ENCODE results near the gene JDP2.

JDP2 gene

DNA sequence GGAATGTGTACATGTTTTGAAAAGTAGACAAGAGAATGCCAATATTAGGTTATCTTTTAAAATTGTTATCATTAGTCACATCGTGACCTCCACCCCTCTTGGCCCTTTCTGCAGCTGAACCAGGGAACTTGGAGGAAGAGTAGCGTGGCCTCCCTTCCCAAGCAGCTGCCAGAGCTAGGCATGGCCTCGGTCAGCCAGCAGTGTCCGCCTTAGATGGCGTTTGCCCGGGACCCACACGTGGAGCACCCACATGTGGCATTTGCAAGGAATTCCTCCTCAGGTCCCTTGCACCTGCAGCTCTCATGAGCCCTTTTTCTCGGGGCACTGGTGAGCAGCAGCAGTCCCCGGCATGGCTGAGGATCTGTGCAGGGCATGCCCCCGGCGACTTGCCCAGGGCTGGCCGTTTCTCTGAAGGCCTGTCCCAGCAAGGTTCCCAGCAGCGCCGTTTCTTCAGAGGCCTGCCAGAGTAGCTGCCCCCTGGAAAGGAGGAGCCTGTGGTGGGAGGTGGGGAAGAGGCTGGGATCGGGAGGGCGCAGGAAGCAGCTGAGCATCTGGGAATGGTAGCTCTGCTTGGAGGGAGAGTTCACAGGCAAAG is 10.8 kb downstream of the JDP2 start:
- no peak for DNase-seq

DNA sequence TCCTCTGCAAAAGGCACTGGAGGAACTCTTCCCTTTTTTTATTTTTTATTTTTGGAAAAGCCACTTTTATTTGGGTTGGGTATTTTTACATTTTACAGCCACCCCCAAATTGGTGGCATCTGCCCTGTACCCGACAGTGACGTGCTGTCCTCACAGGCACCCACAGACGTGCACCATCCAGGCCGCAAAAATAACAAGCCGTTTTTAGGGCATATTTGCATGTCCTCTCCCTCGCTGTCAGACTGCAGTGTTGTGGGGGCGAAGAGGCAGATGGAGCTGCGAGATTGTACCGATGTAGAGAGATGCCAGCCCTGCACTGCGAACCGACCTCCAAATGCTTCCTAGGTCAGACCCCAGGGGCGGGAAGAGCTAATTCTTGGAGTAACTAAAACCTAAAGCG is 12.2 kb downstream of the JDP2 start:
- no peak for DNase-seq

DNA sequence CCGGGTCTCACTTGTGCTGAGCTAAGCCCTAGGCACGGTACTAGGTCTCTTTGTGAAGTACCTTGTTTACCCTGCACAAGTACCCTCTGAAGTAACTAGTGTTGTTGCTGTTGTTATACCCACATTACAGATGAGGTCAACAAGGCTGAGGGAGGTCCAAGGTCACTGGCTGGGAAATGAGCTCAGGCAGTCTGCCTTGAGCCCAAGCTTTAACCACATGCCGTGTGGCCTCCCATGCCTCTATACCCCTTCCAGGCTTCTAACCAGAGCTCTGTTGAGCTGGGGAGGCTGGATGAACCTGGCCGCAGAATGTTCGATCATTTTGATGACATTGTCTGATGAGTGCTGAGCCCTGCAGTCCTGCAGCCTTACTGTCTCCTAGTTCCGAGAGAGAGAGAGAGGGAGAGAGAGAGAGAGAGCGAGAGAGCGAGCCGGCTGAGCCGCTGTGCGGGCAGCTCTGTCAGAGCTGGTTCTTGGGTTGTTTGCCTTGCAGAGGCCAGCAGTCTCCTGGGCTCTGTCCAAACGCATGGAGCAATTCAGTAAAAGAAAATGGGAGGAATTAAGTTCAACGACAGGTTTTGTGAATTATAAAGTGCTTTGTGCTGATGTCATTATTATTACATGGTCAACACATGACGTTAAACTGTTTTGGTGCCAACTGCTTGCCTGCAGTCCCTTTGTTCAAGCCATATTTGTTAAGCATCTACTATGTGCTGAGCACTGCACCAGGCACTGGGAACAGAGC is 13.1 kb downstream of the JDP2 start:
- no peak for DNase-seq

DNA sequence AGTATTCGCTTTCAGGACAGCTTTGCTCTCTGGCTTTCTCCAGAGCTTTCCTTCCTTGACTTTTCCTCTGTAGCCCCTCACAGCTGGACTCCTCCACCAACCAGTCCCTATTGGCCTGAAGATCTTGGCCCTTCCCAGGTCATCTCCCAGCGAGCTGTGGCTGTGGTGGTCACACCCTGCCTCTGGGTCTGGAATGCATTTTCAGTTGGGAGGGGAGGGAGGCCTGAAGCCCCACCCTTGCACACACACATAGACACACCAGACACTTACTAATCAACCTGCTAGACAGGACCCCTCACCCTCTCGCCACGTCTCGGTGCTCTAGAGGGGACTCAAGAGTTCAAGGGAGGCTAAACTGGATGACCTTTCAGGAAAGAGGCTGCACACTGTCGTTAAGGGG is 13.9 kb downstream of the JDP2 start:
- no peak for DNase-seq

DNA sequence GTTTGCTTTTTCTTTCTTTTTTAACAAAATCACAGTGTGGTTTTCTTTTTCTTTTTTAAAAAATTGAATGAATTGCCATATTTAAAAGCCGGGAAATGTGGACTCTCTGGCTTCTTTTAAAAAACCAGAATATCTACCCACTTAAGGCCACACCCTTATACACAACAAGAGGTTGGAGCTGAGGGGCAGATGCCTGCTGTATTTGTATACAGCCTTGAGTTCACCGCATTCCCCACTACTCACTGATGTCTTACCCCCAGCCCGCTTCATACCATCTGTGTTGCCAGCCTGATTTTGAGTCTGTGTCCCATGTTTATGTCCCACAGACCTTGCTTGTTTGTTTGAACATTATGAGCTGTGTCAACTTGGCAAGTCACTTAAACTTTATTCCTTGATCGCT is 14.3 kb downstream of the JDP2 start:
- no peak for DNase-seq

DNA sequence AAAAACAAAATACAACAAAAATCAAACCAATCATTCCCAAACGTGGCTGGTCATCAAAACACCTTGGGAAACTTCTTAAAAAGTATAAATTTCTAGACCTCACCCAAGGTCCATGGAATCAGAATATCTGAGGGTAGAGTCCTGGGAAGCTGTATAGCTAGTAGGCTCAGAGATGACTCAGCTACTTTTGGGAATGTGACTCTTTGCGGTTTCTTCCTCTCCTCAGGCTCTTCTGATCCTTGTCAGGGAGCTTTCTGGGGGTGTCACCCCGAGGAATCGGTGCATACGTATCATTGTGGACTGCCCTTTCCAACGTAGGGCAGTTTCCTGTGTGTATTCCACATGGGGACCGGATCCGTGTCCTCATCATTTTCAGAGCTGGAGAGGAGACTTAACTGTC is 14.8 kb downstream of the JDP2 start:
- no peak for DNase-seq

DNA sequence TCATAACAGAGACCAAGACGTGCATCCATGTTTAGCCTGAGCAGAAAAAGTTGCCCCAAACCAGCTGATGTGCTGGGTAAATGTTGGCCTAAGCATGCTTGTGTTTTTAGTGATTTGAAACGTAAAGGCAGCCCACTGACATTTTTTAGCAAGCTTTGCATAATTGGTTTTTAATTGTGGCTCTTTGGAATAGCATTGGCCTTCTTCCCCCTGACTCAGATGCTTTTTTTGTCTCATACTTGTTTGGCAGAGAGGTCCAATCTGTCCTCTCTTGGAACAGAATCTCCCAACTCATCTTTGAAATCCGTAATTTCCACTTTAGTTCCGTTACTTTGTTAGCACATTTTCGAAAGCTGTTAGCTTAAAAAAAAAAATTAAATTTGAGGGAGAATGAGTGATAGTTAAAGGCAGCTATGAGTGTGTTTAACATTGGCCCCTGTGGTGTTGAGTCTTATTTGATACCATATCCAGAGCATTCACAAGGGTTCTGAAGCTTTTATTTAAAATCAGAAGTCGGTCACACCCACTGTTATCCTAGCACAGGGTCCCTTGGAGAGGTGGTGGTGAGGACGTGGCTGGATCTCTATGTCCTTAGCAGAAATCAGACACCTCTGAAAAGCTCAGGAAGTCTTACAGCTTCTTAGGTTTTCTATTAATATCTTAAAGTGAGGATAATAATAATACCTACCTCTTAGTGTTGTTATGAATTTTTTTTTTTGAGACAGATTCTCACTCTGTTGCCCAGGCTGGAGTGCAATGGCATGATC is 15.6 kb downstream of the JDP2 start:
- no peak for DNase-seq

DNA sequence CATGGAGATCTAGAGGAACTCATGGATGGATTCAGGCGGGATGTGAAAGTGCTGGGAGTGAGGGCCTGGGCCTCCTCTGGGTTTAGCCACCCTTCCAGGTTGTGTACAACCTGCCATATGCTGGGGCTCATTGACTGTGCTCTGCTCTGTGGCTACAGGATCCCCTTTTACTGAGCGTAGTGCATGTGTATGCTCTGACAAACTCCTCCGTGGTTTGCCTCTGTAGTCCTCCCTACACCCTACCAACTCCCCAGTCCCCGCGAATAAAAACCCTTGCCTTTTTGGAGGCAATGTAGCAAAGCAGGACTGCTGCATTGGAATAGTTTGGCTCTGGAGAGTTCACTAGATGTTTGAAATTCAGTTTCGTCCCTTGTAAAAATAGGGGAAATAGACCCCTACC is 17.4 kb downstream of the JDP2 start:
- no peak for DNase-seq

DNA sequence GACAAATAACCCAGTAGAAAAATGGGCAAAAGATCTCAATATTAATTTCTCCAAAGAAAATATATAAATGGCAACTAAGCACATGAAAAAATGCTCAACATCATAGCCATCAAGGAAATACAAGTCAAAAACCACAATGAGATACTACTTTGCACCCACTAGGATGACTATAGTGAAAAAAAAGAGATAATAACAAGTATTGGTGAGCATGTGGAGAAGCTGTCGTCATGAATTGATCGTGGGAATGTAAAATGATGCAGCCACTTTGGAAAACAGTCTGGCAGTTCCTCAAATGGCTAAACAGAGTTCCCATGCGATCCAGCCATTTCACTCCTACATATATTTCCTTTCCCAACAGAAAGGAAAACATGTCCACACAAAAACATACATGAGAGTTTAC is 18.1 kb downstream of the JDP2 start:
- DNase-seq, result no peak

DNA sequence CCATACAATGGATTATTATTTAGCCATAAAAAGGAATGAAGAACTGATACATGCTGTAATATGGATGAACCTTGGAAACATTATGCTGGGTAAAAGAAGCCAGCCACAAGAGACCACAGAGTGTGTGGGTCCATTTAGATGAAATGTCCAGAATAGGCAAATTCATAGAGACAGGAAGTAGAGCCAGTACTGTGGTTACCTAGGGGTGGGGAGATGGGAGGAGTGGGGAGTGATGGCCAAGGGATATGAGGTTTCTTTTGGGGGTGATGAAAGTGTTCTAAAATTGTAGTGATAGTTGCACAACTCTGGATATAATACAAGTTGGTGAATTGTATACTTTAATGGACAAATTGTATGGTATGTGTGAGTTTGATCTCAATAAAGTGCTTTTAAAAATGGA is 18.6 kb downstream of the JDP2 start:
- no peak for DNase-seq

DNA sequence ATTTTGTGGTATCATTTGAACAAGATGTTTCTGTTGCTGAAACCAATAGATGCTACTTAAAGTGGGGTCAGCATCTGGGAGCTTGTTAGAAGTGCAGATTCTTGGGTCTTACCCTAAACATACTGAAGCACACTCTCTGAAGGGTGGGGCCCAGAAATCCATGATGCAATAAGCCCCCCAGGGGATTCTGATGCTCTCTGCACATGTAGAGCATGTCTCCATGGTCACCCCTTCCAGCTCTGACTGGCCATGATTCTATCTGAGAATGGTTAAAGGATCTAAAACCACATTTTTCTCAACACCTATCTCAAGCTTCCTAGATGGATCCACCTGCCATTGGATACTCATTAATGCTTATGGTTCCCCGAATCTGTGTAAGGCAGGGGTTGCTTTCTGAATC is 20.4 kb downstream of the JDP2 start:
- DNase-seq, result no peak

DNA sequence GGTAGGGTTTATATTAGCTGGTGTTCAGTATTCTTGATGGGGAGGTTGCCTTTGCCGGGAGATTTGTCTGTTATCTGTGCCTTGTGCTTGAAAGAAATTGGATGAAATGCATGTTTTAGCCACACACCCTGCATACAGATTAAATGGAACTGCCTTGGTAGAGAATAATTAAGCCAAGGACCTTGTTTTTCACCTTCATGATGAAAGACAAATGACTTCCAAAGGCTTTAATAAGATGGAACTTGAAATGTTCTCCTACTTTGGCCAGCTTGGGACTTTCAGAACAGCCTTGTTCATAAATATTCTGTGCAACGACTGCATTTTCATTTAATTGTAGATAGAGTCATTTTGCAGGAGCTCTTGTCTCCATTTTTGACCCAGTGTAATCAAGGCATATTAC is 21.2 kb downstream of the JDP2 start:
- DNase-seq, result no peak

DNA sequence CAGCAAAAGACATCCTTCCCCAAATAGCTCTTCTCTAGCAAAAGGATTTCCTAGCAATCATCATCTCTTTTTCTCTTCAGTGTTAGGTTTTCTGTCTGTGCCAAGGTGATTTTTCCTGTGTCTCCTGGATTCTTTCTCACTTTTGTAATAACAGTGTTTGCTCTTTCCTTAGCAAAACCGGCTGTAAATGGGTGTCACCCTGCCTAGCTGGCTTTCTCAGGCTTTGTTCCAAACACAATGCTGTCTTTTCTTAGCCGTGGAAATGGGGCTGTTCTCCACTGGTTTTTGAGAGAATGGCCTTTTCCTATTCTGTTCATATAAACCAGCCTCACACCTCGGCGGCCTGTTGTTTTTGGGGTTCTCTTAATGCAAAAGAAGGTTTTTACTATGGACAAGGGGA is 21.9 kb downstream of the JDP2 start:
- DNase-seq, result no peak

DNA sequence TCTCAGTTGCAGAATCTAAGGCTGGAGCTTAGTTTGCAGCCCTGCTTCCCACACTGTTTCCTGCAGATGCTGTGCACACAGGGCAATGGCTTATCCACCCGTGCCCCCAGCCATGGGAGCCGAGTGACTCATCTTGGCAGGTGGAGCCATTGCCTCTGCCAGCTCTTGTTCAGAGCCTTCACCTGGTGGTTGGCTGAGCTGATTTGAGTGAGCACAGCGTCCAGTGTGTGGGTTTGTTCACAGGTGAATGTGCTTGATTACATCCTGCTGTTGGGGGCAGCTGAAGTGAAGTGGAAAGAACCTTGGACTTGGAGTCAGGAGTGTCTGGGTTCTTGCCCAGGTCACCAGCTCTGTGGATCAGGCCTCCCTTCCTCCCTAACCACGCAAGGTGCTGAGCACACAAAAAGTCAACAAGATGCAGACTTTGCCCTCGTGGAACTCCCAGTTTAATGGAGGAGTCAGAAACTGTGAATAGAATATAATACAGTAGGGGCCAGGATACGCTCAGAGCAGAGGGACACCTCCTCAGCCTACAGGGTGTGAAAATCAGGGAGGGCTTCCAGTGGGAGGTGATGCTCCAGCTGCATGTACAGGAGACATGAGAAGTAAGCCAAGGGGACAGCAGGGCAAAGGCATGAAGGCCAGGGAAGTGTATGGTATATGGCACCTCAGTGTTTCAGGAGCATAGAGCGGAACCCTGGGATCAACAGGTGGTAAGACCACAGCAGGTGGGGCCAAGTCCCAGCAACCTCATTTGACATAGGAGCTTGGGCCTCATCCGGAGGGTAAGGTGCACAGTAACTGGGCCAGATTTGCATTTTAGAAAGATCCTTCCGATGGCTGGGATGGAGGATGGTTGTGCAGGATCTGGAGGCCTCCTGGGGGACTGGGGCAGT is 22.8 kb downstream of the JDP2 start:
- no peak for DNase-seq

DNA sequence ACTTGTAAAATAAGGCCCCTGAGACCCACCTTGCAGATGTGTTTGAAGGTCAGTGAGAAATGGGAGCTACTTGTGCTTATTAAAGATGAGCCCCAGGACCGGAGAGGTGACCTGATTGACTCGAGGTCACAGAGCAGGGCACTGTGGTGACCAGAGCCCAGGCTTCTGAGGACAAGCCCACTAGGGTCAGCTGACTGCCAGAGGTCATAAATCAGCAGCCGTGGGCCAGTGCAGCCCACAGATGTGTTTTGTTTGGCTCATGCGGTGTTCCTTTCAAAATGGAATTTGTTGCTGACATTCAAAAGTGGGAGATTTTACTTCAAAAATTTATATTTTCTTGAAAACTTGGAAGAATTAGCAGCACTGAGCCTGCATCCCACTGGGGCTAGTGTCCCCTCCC is 24.5 kb downstream of the JDP2 start:
- DNase-seq, result no peak

DNA sequence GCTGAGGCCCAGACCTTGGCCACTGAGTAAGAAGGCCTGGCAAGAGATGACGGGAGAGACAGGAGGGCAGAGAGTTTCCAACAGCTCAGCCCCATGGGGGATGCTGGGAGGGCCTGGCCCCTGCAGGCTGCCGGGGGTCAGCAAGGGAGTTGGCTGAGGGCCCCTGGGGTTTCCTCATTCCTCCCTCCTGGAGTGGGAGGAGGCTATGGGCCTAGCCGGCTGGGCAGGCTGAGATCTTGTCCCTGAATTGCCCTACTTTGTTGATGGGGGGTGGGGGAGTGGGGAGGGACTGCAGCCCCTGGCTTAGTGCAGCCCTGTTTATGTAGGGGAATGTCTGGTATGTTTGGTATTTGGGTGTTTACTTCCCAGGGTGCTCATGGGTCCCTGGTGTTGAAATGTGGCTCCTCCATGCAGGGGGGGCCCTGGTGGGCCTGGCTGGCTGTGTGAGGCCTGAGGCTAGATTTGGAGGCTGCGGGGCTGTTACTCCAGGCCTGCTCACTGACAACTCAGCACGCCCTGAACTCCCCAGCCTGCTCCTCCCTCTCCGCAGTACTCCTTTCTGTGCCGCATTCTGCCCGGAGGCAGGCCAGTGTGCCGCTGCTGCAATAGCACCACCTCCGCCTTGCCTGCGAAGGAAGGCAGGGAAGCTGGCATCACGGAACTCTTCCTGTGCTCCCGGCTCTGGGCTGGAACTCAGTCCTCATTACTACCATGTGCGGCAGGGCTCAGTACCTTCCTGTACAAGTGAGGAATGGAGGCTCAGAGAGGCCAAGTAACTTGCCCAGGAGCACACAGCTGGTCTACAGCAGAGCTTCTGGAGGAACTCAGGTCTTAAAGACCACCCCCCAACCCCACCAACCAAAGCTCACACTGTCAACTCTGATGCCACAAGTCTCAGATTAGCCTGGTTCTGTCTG is 25.3 kb downstream of the JDP2 start:
- no peak for DNase-seq

DNA sequence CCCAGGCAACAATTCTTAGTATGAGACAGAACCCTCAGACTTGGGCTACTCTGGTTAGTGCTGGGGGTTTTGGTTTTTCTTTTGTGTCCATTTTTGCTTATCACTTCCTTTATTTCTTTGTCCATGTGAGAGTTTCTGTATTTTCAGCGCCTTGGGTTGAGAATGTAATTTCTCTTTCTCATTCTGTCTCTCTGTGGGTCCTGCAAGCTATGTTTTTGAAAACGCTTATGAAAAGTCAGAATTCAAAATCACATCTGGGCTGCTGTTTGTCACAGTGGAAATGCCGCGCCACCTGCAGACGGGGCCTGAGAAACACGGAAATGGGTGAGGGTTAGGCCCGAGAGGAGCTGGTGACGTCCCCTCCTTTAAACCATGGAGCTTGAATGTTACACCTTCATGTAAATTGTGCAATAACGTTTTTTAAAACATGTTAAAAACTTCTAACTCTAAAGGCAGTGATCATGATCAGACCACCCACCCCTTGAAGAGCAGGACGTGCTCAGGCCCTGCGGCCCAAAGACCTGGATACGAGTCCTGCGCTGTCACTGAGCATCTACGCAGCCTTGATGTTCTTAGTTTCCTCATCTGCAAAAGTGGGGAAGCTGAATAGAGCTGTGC is 26.1 kb downstream of the JDP2 start:
- no peak for DNase-seq

DNA sequence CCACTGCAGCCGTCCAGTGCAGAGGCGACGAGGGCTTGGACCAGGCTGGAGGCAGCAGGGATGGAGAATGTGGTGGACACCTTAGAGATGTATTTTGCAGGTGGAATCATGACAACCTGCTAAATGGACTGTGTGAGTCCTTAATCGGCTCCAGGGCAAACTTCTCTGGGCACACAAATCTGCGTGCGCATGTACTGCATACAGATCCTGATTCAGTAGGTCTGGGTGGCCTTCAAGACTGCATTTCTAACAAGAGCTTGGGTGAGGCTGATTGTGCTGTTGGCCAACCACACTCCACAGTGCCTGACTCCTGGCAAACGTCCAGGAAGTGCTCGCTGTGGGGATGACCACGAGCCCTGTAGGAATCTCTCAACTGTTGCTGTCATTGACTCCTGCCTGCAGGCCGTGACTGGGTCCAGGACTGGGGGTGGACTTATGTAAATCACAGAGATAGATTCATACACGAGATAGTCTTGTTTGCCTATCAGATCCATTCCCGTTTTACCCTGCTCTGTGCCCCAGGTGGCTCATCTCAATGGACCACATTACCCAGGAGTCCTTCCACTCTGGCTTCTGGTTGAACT is 27.2 kb downstream of the JDP2 start:
- DNase-seq, result no peak

DNA sequence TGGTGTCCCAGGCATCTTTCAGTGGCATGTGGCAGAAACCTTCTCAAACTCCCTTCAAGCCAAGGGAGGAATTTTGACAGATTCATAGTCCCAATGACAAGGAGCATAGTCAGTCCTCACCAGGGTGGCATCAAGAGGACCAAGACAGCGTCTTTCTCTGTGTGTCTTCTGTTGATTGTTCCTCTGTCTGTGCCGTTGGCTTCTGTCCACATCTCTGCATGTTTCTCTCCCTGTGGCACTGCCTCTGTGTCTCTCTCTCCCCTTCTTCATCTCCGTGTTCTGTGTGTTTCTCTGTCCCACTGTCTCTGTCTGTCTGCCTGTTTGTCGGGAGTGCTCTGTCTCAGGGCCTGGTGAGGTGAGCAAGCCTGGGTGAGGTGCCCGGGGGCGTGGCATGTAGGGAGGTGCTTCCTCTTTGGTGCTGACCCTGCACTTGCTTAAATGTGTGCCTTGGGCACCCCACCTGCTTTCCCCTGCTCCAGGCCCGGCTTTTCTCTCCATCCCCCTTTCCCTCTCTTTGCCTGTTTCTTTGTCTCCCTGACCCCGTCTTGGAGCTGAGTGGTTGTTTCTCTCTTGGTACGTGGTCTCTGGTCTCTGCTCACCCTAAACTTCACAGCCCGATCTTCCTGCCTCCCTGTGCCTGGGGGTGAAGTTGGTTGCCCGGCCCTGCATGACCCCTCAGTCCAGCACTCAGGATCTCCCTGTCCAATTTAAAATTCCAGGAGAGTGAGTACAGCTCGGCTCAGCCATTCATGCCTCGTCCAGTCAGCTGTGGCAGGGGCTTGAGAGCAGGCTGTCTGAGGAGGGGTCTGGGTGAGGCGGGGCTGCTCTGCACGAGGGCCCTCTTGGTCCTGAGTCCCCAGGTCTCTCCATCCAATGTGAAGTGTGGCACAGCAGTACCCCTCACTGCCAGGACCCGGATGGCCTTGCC is 28.5 kb downstream of the JDP2 start:
- no peak for DNase-seq

DNA sequence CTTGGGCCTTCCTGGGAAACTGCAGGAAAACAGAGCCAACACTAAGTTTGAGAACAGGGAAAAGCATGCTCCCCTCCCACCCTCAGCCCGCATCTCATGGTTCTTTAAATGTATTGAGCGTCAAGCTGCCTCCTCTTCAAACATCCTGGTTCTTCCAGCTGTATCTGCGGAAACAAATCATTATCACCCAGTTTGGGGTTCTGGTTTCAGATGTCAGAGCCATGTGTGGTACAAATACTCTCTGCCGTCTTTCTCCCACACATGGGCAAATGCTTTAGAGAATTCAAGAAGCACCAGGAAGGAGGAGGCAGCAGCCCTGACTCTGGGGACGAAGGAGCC is 29.1 kb downstream of the JDP2 start:
- DNase-seq, result no peak

All from inflammatory macrophage treated with lipopolysaccharide for 1 hour (primary cell).